UCSD-AML1 (cell line): ENCODE results near the gene RAMACL.
"Not testable (repeated sequence)": the region's sequence is repeated elsewhere in the genome, so short reads cannot be mapped to it uniquely, and the experiment has no call there.

Experiments used
- DNase-seq: peaks from one replicate; lab custom pipeline; 2025; ENCODE audit not compliant: unreplicated experiment; lab: John Stamatoyannopoulos, UW

RAMACL gene

DNA sequence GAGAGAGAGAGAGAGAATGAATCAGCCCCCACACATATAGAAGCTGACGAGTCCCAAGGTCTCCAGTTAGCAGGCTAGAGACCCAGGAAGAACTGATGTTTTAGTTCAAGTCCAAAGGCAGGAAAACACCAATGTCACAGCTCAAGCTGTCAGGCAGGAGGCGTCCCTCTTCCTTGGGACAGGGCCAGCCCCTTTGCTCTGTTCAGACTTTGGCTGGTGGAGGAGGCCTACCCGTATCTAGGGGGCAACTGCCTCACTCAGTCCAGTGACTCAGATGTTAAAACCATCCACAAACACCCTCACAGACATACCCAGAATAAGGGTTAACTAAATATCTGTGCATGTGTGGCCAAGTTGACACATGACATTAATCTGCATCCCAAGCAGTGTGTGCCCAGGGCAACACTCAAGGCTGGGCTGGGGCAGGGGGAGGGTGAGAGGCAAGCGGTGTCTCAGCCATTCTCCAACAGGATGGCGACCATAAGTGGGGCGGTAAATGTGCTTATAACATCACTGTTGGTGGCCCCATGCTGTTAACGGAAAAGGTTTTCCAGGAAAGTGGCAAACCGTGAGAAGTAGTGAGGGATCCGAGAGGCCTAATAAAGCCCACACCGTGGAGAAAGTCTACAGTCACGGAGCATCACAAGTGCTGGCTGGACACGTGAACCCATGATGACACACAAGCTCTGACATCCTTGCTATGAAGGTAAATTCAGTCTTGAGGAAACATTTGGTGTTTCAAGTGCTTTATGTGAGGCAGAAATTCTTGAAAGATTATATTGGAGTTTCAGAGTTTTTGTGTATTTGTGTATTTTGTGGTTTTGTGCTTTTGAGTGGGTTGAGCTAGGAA is 28.1 kb downstream of the RAMACL start:
- no peak for DNase-seq

DNA sequence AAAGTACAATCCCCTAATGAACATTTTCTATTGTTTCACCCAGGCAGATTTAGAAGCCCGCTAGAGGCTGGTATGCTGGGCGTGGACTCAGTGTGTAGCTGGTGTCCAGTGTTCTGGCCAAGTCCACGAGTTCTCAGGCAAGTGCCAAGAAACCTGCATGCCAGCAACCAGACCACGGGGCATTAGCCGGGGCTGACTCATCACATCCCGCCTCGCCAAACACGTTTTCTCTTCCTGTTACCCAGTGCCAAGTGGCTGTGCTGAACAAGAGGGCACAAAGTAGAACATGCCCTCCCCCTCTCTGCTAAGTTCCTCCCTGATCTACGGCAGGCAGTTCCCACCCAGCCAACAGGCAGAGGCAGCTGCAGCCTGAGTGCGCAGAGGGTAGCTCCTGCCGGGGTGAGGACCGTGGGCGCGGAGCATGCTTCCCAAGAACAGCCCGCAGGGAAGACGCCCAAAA is 29.6 kb downstream of the RAMACL start:
- peak; percentile 25 for DNase-seq

GRCh38 chr6:166556336-166556735 is 30.1 kb downstream of the RAMACL start:
- no peak for DNase-seq

DNA sequence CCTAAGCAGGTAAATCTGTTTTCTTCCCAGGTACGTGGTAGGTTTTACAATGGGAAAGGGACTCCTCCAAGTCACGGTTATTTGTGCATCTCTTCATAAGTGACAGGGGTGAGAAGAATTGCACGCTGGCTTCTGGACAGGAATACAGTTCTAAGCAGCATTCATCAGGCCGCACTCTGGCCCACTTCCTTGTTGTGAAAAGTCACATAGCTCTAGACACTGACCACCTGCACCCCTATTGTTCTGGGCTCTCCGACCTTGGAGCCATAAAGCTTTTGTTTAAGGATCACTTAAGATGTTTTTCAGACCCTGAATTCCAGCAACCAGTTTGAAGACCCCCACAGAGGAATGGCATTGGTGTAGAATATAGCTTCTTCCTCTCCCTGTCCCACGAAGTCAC is 31.4 kb downstream of the RAMACL start:
- DNase-seq = no peak

- DNase-seq = no peak
These were observed 32.2 kb downstream of the RAMACL start for GRCh38 chr6:166554316-166554715.

- no peak for DNase-seq
These were observed 32.8 kb downstream of the RAMACL start for GRCh38 chr6:166553563-166554271.

DNA sequence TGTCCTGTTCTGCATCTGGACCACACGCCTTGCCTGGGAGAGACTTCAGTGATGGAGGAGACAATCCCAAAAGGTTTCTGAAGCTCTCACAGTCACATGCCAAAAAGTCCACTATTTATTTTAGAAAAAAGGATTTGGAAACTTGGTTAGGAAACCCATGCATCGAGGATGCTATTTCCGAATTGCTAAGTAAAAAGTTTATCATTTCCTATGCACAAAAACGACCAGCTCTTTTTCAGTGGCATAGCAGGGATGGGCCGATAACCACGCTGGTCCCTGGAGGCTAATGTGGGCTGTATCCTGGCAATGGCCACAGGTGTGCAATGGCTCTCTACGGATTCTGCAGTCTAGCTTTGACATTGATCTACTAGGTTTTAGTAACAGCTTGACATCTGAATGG is 33.9 kb downstream of the RAMACL start:
- no peak for DNase-seq

GRCh38 chr6:166551754-166552495 is 34.6 kb downstream of the RAMACL start:
- no peak for DNase-seq

DNA sequence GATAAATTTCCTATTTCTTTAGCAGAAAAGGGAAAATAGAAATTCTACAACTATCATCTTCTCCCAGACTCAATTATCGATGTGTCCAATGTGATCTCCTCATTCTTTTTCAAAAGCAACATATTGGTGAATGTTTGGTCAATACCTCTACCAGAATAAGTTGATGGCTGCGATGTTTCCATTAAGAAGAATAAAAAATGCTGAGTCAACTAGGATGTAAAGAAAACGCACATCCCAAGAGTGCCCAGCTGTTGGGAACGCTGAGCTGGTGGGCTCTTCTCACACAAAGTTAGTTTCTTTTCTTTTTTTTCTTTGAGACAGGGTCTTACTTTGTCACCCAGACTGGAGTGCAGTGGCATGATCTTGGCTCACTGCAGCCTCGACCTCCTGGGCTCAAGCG is 39.8 kb downstream of the RAMACL start:
- DNase-seq = no peak

DNA sequence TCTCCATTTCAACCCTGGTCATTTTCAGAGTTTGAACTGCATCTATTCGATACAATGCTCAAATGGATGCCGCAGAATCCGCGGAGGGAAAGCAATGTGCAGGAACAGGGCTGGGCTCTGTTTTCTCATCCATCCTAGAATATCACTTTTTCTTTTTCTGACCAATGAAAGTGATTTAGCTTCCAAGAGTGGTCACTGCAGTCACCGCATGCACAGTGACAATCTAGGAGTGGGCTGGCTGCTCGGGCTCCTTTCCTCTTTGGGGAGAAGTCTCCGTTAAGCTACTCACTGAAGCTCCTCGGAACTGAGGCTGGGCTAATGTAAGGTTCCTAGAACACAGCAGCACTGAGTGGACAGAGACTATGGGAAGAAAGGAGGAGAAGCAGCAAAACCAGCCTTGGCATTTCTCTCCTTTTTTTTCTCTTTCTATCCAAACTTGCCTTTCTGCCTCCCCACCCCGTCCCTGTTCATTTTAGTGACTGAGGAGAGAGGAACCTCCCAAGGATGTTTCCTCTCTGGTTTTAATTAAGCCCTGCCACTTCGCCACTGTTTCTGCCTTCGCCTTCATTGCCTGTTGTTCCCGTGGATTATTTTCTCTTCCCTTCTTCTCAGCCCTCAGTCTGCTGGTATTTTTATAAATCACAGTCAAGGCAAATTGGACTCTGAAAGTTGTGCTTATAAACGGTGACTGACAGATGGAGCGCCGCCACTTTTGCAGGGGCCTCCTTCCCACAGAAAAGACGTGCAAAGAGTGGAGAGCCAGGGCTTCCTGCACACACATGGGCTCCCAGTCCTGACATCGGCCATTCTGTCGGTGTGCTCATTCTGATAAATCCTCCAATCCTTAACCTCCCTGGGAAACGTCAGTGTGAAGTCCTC is 41.1 kb downstream of the RAMACL start:
- DNase-seq = no peak

DNA sequence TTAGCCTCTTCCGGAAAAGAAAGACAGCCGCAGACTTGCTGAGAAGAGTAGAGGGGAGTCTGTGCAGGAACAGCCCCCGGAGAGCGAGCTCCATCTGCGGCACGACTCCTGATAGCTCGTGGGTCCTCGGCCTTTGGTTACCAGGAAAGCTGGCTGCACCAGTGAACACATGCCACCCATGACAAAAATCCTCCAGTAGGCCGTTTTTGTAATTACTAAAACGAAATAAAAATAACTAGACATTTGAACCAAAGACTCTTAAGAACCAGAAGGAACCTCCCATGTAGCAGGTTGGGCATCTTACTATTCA is 42.2 kb downstream of the RAMACL start:
- DNase-seq = no peak

GRCh38 chr6:166543603-166544295 is 42.7 kb downstream of the RAMACL start:
- DNase-seq = no peak

DNA sequence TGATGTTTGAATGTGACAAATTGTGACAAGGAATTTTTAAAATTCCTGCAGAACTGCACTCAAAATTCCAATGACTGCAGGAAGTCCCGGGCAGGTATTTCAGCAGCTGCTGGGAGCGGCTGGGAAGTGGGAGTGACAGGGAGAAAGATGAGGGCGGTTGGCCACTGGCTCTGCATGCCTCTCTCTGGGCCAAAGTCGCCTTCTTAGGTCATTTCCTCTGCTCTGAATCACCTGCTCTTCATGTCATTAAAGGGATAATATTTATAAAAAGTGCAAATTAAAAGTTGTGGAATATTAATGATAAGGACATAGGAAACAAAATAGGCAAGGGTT is 43.9 kb downstream of the RAMACL start:
- no peak for DNase-seq

GRCh38 chr6:166541876-166542579 is 44.5 kb downstream of the RAMACL start:
- no peak for DNase-seq

DNA sequence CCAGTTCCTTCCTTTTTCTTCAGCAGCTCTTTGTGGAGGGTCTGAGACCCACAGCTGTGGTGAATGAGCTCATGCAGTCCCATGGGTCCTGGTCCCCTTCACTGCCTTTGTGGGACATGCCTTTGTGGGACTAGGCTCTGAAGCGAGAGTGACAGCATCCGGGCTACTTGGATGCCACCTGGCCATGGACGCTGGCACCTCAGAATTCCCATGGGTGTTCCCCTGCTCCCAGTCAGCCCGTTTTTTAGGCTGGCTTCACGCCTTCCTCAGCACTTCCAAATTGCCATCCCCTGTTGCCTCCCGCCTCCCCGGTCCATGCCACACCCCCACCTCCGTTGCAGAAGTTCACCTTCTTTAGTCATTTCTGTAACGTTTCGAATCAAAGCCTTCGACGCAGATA is 45.1 kb downstream of the RAMACL start:
- no peak for DNase-seq

GRCh38 chr6:166540631-166541331 is 45.7 kb downstream of the RAMACL start:
- DNase-seq = no peak

- DNase-seq = no peak
These were observed 46.9 kb downstream of the RAMACL start for GRCh38 chr6:166539543-166539942.

GRCh38 chr6:166539011-166539385 is 47.5 kb downstream of the RAMACL start:
- not testable (repeated sequence) for DNase-seq

DNA sequence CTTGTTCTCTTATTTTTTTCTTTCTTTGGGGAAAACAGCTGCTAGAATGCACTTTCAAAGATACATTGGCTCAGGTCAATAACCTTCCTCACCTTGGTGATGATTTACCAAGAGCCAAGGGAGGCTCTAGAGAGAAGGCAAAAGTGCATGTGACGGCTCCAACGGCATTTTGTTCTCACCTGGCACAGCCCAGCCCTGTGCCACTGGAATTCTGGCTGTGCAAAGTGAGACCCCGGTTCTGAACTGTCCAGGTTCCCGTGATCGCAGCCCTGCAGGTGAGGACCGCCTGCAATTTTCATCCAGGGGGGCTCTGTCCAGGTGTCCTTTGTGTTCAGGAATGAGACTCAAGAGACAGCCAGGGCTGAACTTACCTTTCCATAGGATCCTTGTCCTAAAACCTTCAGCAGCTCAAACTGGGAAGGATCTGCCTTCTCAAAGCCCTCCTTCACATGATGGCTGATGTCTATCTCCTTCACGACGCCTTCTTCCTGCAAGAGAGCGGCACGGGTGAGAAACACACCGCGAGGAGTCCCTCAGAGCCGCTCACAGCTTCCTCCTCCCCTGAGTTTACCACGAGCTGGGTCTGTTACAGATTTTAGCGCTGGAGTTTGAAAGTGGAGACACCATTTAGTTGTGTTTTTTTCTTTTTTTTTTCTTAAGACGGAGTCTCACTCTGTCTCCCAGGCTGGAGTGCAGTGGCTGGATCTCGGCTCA is 48.0 kb downstream of the RAMACL start:
- DNase-seq = no peak
